Spinal cord (tissue), 10 donors: Measurements from ENCODE around the gene SLC25A1. TPM values are rescaled to one million over a fixed set of nuclear protein-coding genes. Genes with fewer than 3 reads are reported as not detected.
"Not testable (repeated sequence)": the region's sequence is repeated elsewhere in the genome, so short reads cannot be mapped to it uniquely, and the experiment has no call there.

Experiments
- DNase-seq, 6 donors: peaks; one replicate each; pipeline versions ENCODE4 v3.0.0 to v3.0.0-alpha.2; 2013 to 2015; ENCODE audit warnings: low spot score in 6 of 6, low read depth in 4 of 6
- H3K27ac ChIP-seq: one replicate; pipeline ENCODE4 v1.5.1; 2013; ENCODE audit warnings: low read depth, low read length, control low read depth
- H3K27me3 ChIP-seq: one replicate; pipeline ENCODE4 v1.6.1; 2013; ENCODE audit warnings: low read length; ENCODE audit not compliant: control insufficient read depth, insufficient read depth
- H3K36me3 ChIP-seq: one replicate; pipeline ENCODE4 v1.6.1; 2013; ENCODE audit warnings: low read length; ENCODE audit not compliant: control insufficient read depth, insufficient read depth
- H3K4me1 ChIP-seq: one replicate; pipeline ENCODE4 v1.6.1; 2013; ENCODE audit warnings: low read length; ENCODE audit not compliant: control insufficient read depth, insufficient read depth
- H3K4me3 ChIP-seq: one replicate; pipeline ENCODE4 v1.5.1; 2013; ENCODE audit warnings: low read depth, low read length, control low read depth
- H3K9me3 ChIP-seq: one replicate; pipeline ENCODE4 v1.6.1; 2013; ENCODE audit warnings: low read length; ENCODE audit not compliant: control insufficient read depth, insufficient read depth
- WGBS: methylation state at CpG from one replicate; pipeline ENCODE4 v1.1.5; 2013; ENCODE audit warnings: missing lambda C conversion rate; ENCODE audit not compliant: insufficient coverage; 5-methylcytosine and 5-hydroxymethylcytosine counted together
- polyA plus RNA-seq, 2 donors: library from polyadenylated mRNA; unstranded; fragments of 120-200 nt; gene quantifications; one replicate each; pipeline ENCODE4 v1.2.1, GENCODE V29; 2013; ENCODE audit not compliant: insufficient read length in 2 of 2
- total RNA-seq, 2 donors: library from RNA; depleted of rRNA in 1 of 2; stranded (reverse); fragments of 120-200 nt in 1 of 2; fragments of >200 nt in 1 of 2; gene quantifications; one replicate each; pipeline versions ENCODE4 v1.2.3 to v1.2.4, GENCODE V29; 2013 to 2014
- donor health status: healthy.

SLC25A1 gene
- total and polyA plus RNA-seq, 4 donors, result 31.4 to 107 (median 82.7) TPM

DNA sequence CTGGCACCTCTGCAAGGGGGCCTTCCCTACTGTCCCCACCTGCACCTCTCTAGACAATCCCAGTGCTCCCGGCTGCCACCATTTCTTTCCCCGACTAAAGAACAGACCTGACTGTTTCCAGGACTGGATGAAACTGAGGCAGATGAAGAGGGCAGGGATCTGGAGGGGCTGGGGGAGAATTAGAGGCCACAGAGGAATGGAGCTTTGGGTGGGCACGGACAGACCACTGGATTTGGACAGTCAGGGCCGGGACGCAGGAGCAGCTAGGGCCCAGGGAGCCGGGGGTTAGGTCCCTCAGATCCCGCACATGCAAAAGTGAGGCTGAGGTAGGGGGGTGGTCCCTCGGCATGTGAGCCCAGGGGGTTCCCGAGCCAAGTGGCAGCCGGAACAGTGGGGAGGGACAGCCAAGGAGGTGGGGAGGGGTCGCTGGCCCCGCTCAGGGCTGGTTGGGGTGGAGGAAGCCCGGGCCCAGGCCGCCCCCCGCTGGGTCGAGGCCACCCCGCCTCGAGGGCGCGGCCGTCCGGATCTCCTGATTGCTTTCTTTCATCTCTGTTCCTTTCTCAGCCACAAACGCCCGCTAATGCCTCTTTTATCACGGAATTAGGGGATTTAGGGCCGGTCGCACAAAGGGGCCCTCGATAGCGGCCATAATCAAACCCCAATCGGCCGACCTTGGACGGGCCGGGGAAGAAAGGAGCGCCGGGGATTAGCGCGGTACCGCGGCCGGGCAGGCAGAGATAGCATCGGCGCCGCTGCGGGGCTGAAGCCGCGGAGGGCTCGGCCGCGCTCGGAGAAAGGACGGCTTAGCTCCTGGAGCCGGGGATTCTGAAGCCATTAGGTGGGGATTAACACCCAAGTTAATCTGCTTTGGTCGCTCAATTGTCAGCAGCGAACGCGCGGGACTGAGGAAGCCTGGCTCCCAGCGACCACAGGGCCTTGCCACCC lies 9.3 kb downstream of the SLC25A1 start:
- no peak for DNase-seq
- Histone ChIP-seq H3K36me3 (peaks cover 13% of the 10 kb centered on the region), H3K27ac (no peak overlapping the region), H3K27me3 (peaks cover 37% of the 10 kb centered on the region), H3K9me3 (no peaks in the 10 kb centered on the region), H3K4me3 (no peak overlapping the region), H3K4me1 (peaks cover 46% of the 10 kb centered on the region)
- WGBS, result 6% methylated on average over 55 of the region's 58 CpGs

DNA sequence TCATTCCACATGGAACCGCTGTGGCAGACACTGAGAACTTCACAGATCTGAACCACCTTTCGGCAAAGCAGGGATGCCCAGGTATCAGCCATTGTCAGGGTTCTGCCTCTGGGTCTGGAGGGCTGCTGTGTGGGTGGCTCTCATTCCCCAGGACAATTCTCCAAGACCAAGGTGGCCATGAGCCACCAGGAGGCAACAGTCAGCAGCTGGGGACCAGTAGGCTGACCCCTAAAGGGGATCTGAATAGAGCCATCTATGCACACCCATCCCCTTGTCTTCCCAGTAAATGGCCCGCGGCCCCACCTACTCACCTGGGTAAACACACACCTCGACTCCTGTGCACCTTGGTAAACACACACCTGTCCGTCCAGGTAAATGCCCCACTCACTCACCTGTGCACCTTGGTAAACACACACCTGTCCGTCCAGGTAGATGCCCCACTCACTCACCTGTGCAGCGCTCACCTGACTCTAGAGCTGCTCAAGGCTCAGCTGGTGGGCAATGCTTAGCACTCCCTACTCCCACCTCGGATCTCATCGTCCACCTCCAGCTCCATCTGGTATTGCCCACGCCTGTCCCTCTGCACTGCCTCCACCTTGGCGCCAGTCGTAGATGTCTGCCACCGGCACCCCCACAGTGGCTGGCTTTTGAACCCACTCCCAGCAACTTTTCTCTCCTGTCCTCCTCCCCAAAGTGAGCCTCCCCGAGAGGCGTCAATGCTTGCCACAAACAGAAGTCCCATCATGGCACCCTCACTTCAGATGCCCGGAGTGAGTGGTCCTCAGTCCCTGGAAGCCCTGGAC lies 10.2 kb downstream of the SLC25A1 start:
- DNase-seq, result no peak
- 68% methylated on average over 17 of the region's 17 CpGs for WGBS
- Histone ChIP-seq H3K9me3 (no peaks in the 10 kb centered on the region), H3K27me3 (peaks cover 37% of the 10 kb centered on the region), H3K4me3 (no peak overlapping the region), H3K4me1 (peaks cover 36% of the 10 kb centered on the region), H3K27ac (no peak overlapping the region), H3K36me3 (peaks cover 3% of the 10 kb centered on the region)

DNA sequence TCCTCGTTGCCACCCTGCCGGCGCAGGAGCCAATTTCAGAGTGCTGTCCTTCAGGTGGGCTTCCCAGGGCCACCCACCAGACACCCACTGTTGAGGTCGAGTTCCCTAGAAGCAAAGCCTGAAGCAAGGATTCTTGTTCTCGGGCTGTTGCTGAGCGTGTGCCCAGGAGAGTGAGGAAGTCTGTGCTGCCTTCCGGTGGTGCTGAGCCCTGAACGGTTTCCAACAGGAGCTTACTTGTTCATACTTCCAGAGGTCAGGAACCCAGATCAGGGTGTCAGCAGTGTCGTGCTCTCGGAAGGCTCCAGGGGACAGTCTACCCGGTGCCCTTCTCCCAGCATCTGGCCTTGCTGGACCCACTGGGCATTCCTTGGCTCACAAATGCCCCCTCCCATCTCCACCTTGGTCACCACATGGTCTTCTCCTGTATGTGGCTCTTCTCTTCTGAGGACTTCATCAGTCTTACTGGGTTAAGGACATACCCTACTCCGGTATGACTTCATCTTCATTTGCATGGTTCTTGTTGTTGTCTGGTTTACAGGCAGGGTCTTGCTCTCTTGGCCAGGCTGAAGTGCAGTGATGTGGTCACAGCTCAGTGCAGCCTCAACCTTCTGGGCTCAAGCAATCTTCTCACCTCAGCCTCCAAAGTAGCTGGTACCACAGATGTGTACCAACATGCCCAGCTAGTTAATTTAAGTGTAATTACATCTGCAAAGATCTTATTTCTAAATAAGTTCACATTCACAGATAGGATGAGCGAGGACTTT lies 11.2 kb downstream of the SLC25A1 start:
- Histone ChIP-seq H3K27me3 (peaks cover 37% of the 10 kb centered on the region), H3K4me1 (peaks cover 26% of the 10 kb centered on the region), H3K36me3 (no peaks in the 10 kb centered on the region), H3K27ac (no peak overlapping the region), H3K9me3 (no peaks in the 10 kb centered on the region), H3K4me3 (no peak overlapping the region)
- 83% methylated on average over 13 of the region's 13 CpGs for WGBS
- no peak for DNase-seq

- 81% methylated on average over 8 of the region's 8 CpGs for WGBS
- Histone ChIP-seq H3K36me3 (no peaks in the 10 kb centered on the region), H3K27me3 (peaks cover 39% of the 10 kb centered on the region)
Measured at GRCh38 chr22:19166421-19166820, 12.1 kb downstream of the SLC25A1 start.

GRCh38 chr22:19164425-19164824 lies 14.1 kb downstream of the SLC25A1 start:
- H3K4me3 ChIP-seq, result no peak overlapping the region
- DNase-seq, result no peak
- H3K27ac ChIP-seq, result no peak overlapping the region
- H3K4me1 ChIP-seq, result peaks cover 2% of the 10 kb centered on the region
- H3K9me3 ChIP-seq, result no peaks in the 10 kb centered on the region
- peaks cover 29% of the 10 kb centered on the region for H3K27me3 ChIP-seq
- H3K36me3 ChIP-seq, result no peaks in the 10 kb centered on the region
- WGBS, result 100% methylated on average over 2 of the region's 6 CpGs

More at GRCh38 chr22:19166421-19166820, 12.1 kb downstream of the SLC25A1 start:
- Histone ChIP-seq H3K4me1 (peaks cover 21% of the 10 kb centered on the region), H3K4me3 (no peak overlapping the region), H3K9me3 (no peaks in the 10 kb centered on the region), H3K27ac (no peak overlapping the region)
- DNase-seq, result no peak

DNA sequence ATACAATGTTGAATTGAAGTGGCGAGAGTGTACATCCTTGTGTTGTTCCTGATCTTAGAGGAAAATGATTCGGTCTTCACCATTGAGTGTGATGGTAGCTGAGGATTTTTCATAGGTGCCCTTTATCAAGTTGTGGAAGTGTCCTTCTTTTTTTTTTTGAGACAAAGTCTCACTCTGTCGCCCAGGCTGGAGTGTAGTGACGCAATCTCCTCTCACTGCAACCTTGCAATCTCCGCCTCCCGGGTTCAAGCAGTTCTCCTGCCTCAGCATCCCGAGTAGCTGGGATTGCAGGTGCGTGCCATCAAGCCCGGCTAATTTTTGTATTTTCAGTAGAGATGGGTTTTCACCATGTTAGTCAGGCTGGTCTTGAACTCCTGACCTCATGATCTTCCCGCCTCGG lies 19.9 kb downstream of the SLC25A1 start:
- H3K4me1 ChIP-seq, DNase-seq, H3K27ac ChIP-seq, H3K9me3 ChIP-seq, H3K36me3 ChIP-seq, H3K4me3 ChIP-seq: not testable (repeated sequence)
- peaks cover 10% of the 10 kb centered on the region for H3K27me3 ChIP-seq
- WGBS, result 70% methylated on average over 3 of the region's 11 CpGs

DNA sequence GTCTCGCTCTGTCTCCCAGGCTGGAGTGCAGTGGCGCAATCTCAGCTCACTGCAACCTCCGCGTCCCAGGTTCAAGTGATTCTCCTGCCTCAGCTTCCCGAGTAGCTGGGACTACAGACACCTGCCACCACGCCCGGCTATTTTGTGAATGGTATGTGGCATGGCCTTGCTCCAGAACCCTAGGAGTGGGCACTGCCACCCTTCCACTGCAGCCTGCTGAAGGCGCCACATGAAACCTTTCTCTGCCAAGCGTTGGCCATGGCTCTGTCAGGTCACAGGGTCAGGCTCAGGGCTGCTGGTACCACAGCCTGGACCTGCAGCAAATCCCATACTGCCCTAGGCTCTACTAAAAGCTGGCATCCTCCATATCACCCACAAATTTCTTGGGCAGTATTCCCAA lies 22.4 kb downstream of the SLC25A1 start:
- not testable (repeated sequence) for H3K36me3 ChIP-seq, H3K27ac ChIP-seq, H3K4me1 ChIP-seq, H3K9me3 ChIP-seq, H3K4me3 ChIP-seq, DNase-seq
- H3K27me3 ChIP-seq, result peaks cover 27% of the 10 kb centered on the region
- 82% methylated on average over 9 of the region's 9 CpGs for WGBS

DNA sequence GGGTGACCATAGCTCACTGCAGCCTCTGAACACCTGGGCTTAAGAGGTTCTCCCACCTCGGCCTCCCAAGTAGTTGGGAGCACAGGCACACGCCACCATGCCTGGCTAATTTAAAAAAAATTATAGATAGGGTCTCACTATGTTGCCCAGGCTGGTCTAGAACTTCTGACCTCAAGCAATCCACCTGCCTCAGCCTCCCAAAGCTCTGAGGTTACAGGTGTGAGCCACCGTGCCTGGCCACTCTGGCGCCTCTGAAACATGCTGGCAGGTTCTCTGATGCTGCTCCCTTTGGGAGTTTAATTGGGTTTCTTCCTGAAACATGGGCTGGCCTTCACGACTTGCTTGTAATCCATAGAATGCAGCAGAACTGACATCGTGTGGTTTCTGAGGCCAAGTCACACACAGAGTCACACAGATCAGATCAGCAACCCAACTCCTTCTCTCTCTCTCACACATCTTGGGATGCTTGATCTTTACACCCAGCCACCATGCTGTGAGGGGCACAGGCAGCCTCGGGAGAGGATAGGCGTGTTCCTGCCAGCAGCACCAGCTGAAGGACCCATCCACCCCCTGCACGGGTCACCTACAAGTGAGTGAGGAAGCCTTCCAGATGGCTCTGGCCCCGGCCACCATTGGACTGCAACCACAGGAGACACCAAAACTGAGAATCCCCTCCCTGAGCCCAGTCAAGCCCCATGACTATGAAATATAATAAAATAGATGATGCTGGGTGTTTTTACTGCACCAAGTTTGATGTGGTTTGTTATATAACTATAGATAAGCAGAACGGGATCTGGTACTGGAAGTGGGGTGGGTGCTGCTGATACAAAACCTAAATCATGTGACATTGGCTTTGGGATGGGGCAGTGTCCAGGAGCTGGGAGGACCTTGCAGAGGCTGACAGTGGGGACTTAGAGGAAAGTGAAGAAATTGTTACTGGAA lies 25.3 kb downstream of the SLC25A1 start:
- no peak overlapping the region for H3K4me3 ChIP-seq
- peaks cover 46% of the 10 kb centered on the region for H3K27me3 ChIP-seq
- no peak for DNase-seq
- WGBS, result 66% methylated on average over 8 of the region's 11 CpGs
- peaks cover 5% of the 10 kb centered on the region for H3K4me1 ChIP-seq
- no peaks in the 10 kb centered on the region for H3K9me3 ChIP-seq
- H3K27ac ChIP-seq, result no peak overlapping the region
- no peaks in the 10 kb centered on the region for H3K36me3 ChIP-seq
